Natural killer cell (primary cell): ENCODE measurements around the gene KCNK16. TPM values are rescaled to one million over a fixed set of nuclear protein-coding genes. Genes with fewer than 3 reads are reported as not detected.
"Not testable (repeated sequence)": the region's sequence is repeated elsewhere in the genome, so short reads cannot be mapped to it uniquely, and the experiment has no call there.

Source experiments
- ATAC-seq, 3 donors: fragments of 150-1000 bp in 2 of 3; fragments of 200-7000 bp in 1 of 3; cut with Tn5 transposase; 1 replicate in 1 of 3; 2 replicates in 2 of 3; pipeline ENCODE4 v1.10.0; 2021; ENCODE audit warnings: mild to moderate bottlenecking in 2 of 3, moderate library complexity in 2 of 3
- DNase-seq, 2 donors: peaks; one replicate each; pipeline versions ENCODE4 v3.0.0 to v3.0.0-alpha.2; 2013 to 2021; ENCODE audit warnings: mixed read lengths in 1 of 2
- H3K27ac ChIP-seq: one replicate; pipeline ENCODE4 v1.5.1; 2013; ENCODE audit warnings: mild to moderate bottlenecking, low read length
- H3K27me3 ChIP-seq: one replicate; pipeline ENCODE4 v1.6.1; 2013; ENCODE audit warnings: low read length; ENCODE audit not compliant: control insufficient read depth, insufficient read depth
- H3K36me3 ChIP-seq: one replicate; pipeline ENCODE4 v1.6.1; 2013; ENCODE audit warnings: low read length; ENCODE audit not compliant: control insufficient read depth, insufficient read depth
- H3K4me1 ChIP-seq: one replicate; pipeline ENCODE4 v1.6.1; 2013; ENCODE audit warnings: low read length; ENCODE audit not compliant: control insufficient read depth, insufficient read depth
- H3K4me3 ChIP-seq: one replicate; pipeline ENCODE4 v1.5.1; 2013; ENCODE audit warnings: low read length
- H3K9me3 ChIP-seq: one replicate; pipeline ENCODE4 v1.6.1; 2013; ENCODE audit warnings: low read length; ENCODE audit not compliant: control insufficient read depth, insufficient read depth
- H3K27ac Mint-ChIP-seq, 2 donors: one replicate each; pipeline ENCODE4 v1.8.0; 2022; ENCODE audit warnings: mild to moderate bottlenecking in 2 of 2, mixed read lengths in 2 of 2, moderate library complexity in 1 of 2
- H3K27me3 Mint-ChIP-seq, 2 donors: one replicate each; pipeline ENCODE4 v1.8.0; 2022; ENCODE audit warnings: low read depth in 2 of 2, mixed read lengths in 2 of 2
- H3K36me3 Mint-ChIP-seq: one replicate; pipeline ENCODE4 v1.8.0; 2022; ENCODE audit warnings: mixed read lengths
- H3K4me1 Mint-ChIP-seq, 2 donors: one replicate each; pipeline ENCODE4 v1.8.0; 2022; ENCODE audit warnings: mixed read lengths in 2 of 2
- H3K4me3 Mint-ChIP-seq: one replicate; pipeline ENCODE4 v1.8.0; 2022; ENCODE audit warnings: mild to moderate bottlenecking, moderate library complexity, mixed read lengths
- H3K9me3 Mint-ChIP-seq, 2 donors: one replicate each; pipeline ENCODE4 v1.8.0; 2022; ENCODE audit warnings: mixed read lengths in 2 of 2
- CTCF ChIP-seq: fragments of 200-600 bp; IDR thresholded peaks from one replicate; pipeline ENCODE4 v1.8.0; 2022; ENCODE audit warnings: antibody characterized with exemption
- WGBS: methylation state at CpG from one replicate; pipeline ENCODE4 v1.1.7; 2013; ENCODE audit warnings: missing lambda C conversion rate; ENCODE audit not compliant: insufficient coverage; 5-methylcytosine and 5-hydroxymethylcytosine counted together
- intact Hi-C: fragments of 100-400 bp; cut with micrococcal nuclease; formaldehyde crosslinking; loops from one replicate; pipeline ENCODE4 v1.14.2; 2022
- total RNA-seq, 4 donors: library from RNA; stranded (reverse); fragments of 120-200 nt in 1 of 4; gene quantifications; one replicate each; pipeline versions ENCODE4 v1.2.3 to v1.2.4, GENCODE V29; 2013 to 2022

The KCNK16 gene
- total RNA-seq, 3 donors from 2014 or later (not counting 1 experiment from before 2014, with no cell fraction given) = not detected

- no peak overlapping the region for H3K27ac Mint-ChIP-seq
- no peaks in the 10 kb centered on the region for H3K4me1 ChIP-seq
- H3K4me3 Mint-ChIP-seq = no peak overlapping the region
- intact Hi-C loops = no loop called here
- peaks cover 5 to 6% of the 10 kb centered on the region in 2 donors for H3K4me1 Mint-ChIP-seq
- DNase-seq (no peak), ATAC-seq (no peak)
- no peaks in the 10 kb centered on the region for H3K9me3 ChIP-seq
- H3K27me3 Mint-ChIP-seq = peaks cover 0 to 6% of the 10 kb centered on the region in 2 donors
- WGBS = 86% methylated on average over 5 of the region's 5 CpGs
- no peak for TF ChIP-seq CTCF
- H3K36me3 Mint-ChIP-seq = no peaks in the 10 kb centered on the region
- no peak overlapping the region for H3K27ac ChIP-seq
- H3K36me3 ChIP-seq = no peaks in the 10 kb centered on the region
- no peak overlapping the region for H3K4me3 ChIP-seq
- H3K9me3 Mint-ChIP-seq = no peaks in the 10 kb centered on the region
- no peaks in the 10 kb centered on the region for H3K27me3 ChIP-seq
Measured at GRCh38 chr6:39294133-39294532, 28.4 kb downstream of the KCNK16 start.

- H3K4me1 Mint-ChIP-seq = peaks cover 8 to 9% of the 10 kb centered on the region in 2 donors
- H3K4me3 Mint-ChIP-seq = no peak overlapping the region
- no peak overlapping the region for H3K27ac Mint-ChIP-seq
- H3K27me3 ChIP-seq = no peaks in the 10 kb centered on the region
- TF ChIP-seq CTCF = no peak
- ATAC-seq (no peak), DNase-seq (no peak)
- intact Hi-C loops = no loop called here
- H3K27ac ChIP-seq = no peak overlapping the region
- H3K4me3 ChIP-seq = no peak overlapping the region
- 91% methylated on average over 6 of the region's 6 CpGs for WGBS
- no peaks in the 10 kb centered on the region for H3K36me3 ChIP-seq
- no peaks in the 10 kb centered on the region for H3K9me3 ChIP-seq
- H3K4me1 ChIP-seq = no peaks in the 10 kb centered on the region
- no peaks in the 10 kb centered on the region for H3K9me3 Mint-ChIP-seq
- H3K36me3 Mint-ChIP-seq = no peaks in the 10 kb centered on the region
- peaks cover 0 to 6% of the 10 kb centered on the region in 2 donors for H3K27me3 Mint-ChIP-seq
Measured at GRCh38 chr6:39292637-39293036, 29.9 kb downstream of the KCNK16 start.

GRCh38 chr6:39289490-39289889 is 33.0 kb downstream of the KCNK16 start:
- 54% methylated on average over 2 of the region's 2 CpGs for WGBS
- no peak overlapping the region for H3K27ac Mint-ChIP-seq
- DNase-seq = no peak
- H3K9me3 ChIP-seq = no peaks in the 10 kb centered on the region
- no peaks in the 10 kb centered on the region for H3K27me3 ChIP-seq
- H3K36me3 ChIP-seq = no peaks in the 10 kb centered on the region
- no peaks in the 10 kb centered on the region for H3K4me1 ChIP-seq
- H3K27me3 Mint-ChIP-seq = peaks cover 0 to 6% of the 10 kb centered on the region in 2 donors
- H3K4me1 Mint-ChIP-seq = peaks cover 8 to 9% of the 10 kb centered on the region in 2 donors
- no peak for TF ChIP-seq CTCF
- no peaks in the 10 kb centered on the region for H3K36me3 Mint-ChIP-seq
- peak in 2 of 3 donors; percentile 46 for ATAC-seq
- no peak overlapping the region for H3K4me3 ChIP-seq
- intact Hi-C loops = no loop called here
- no peak overlapping the region for H3K4me3 Mint-ChIP-seq
- no peaks in the 10 kb centered on the region for H3K9me3 Mint-ChIP-seq
- no peak overlapping the region for H3K27ac ChIP-seq

- Histone ChIP-seq H3K4me3 (no peak overlapping the region), H3K27me3 (no peaks in the 10 kb centered on the region), H3K27ac (no peak overlapping the region), H3K36me3 (no peaks in the 10 kb centered on the region), H3K9me3 (no peaks in the 10 kb centered on the region), H3K4me1 (no peaks in the 10 kb centered on the region)
- H3K4me1 Mint-ChIP-seq = peaks cover 8 to 9% of the 10 kb centered on the region in 2 donors
- peaks cover 0 to 3% of the 10 kb centered on the region in 2 donors for H3K27me3 Mint-ChIP-seq
- no peak overlapping the region for H3K4me3 Mint-ChIP-seq
- 92% methylated on average over 3 of the region's 3 CpGs for WGBS
- no peak overlapping the region for H3K27ac Mint-ChIP-seq
- intact Hi-C loops = no loop called here
- no peaks in the 10 kb centered on the region for H3K9me3 Mint-ChIP-seq
- DNase-seq (no peak), ATAC-seq (no peak)
- no peaks in the 10 kb centered on the region for H3K36me3 Mint-ChIP-seq
- no peak for TF ChIP-seq CTCF
Measured at GRCh38 chr6:39287601-39288000, 34.9 kb downstream of the KCNK16 start.

- H3K27me3 ChIP-seq, H3K27ac ChIP-seq, DNase-seq, H3K4me1 Mint-ChIP-seq, H3K9me3 ChIP-seq, ATAC-seq, H3K4me3 Mint-ChIP-seq, H3K9me3 Mint-ChIP-seq, H3K4me1 ChIP-seq, H3K36me3 ChIP-seq, H3K27me3 Mint-ChIP-seq, H3K4me3 ChIP-seq, intact Hi-C loops, H3K27ac Mint-ChIP-seq, H3K36me3 Mint-ChIP-seq: not testable (repeated sequence)
- WGBS = 74% methylated on average over 10 of the region's 10 CpGs
Measured at GRCh38 chr6:39286596-39286995, 35.9 kb downstream of the KCNK16 start.
